Central memory CD8-positive, alpha-beta T cell (primary cell): Measurements from ENCODE around the gene TYW5.
"Not testable (repeated sequence)": the region's sequence is repeated elsewhere in the genome, so short reads cannot be mapped to it uniquely, and the experiment has no call there.

ENCODE experiments used
- ATAC-seq: fragments of 150-1000 bp; cut with Tn5 transposase; replicated peaks from 2 replicates; pipeline ENCODE4 v1.10.0; 2022; ENCODE audit warnings: mild to moderate bottlenecking, moderate FRiP score, moderate number of reproducible peaks; ENCODE audit not compliant: poor library complexity, severe bottlenecking; ENCODE audit errors: extremely low read depth
- DNase-seq, 2 donors: peaks; one replicate each; pipeline ENCODE4 v3.0.0; 2021; ENCODE audit warnings: low spot score in 2 of 2
- H3K27ac Mint-ChIP-seq: one replicate; pipeline ENCODE4 v1.8.0; 2022; ENCODE audit warnings: low read depth, mild to moderate bottlenecking, moderate library complexity, mixed read lengths
- H3K27me3 Mint-ChIP-seq: one replicate; pipeline ENCODE4 v1.8.0; 2022; ENCODE audit warnings: mixed read lengths
- H3K36me3 Mint-ChIP-seq: one replicate; pipeline ENCODE4 v1.8.0; 2022; ENCODE audit warnings: mild to moderate bottlenecking, moderate library complexity, mixed read lengths; ENCODE audit not compliant: insufficient read depth
- H3K4me1 Mint-ChIP-seq: one replicate; pipeline ENCODE4 v1.8.0; 2022; ENCODE audit warnings: mixed read lengths
- H3K4me3 Mint-ChIP-seq: one replicate; pipeline ENCODE4 v1.8.0; 2022; ENCODE audit warnings: mild to moderate bottlenecking, moderate library complexity, mixed read lengths
- H3K9me3 Mint-ChIP-seq: one replicate; pipeline ENCODE4 v1.8.0; 2022; ENCODE audit warnings: mixed read lengths

Gene TYW5

GRCh38 chr2:199929262-199929661 is 26.0 kb downstream of the TYW5 start:
- Mint-ChIP-seq H3K36me3 (peaks cover 35% of the 10 kb centered on the region), H3K27me3 (no peaks in the 10 kb centered on the region), H3K4me1 (no peaks in the 10 kb centered on the region), H3K4me3 (no peak overlapping the region), H3K9me3 (no peaks in the 10 kb centered on the region), H3K27ac (peak overlapping the region; percentile 13)
- ATAC-seq (no peak), DNase-seq (no peak)

DNA sequence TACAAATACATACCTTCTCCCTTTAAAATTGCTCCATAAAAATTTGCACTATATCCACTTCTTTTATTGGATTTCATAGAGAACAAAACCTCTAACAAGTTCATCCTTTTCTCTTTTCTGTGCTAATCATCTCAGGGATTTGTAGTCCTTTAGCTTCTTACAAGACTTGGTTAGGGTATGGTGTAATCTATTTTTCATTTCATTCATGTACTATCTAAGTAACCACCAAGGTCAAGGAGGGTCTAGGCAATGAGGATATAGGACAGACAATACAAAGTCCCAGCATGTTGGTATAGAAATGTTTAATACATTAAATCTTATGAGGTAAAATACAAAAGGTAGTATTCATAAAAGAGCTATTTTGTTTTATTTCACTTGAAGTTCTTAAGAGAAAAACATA is 26.7 kb downstream of the TYW5 start:
- Mint-ChIP-seq H3K9me3 (no peaks in the 10 kb centered on the region), H3K36me3 (peaks cover 35% of the 10 kb centered on the region), H3K27ac (peak overlapping the region; percentile 22), H3K4me3 (no peak overlapping the region), H3K4me1 (peaks cover 6% of the 10 kb centered on the region), H3K27me3 (no peaks in the 10 kb centered on the region)
- no peak for DNase-seq
- no peak for ATAC-seq

GRCh38 chr2:199928226-199928625 is 27.1 kb downstream of the TYW5 start:
- ATAC-seq (no peak), DNase-seq (no peak)
- H3K4me1 Mint-ChIP-seq = peaks cover 6% of the 10 kb centered on the region
- no peaks in the 10 kb centered on the region for H3K27me3 Mint-ChIP-seq
- no peak overlapping the region for H3K4me3 Mint-ChIP-seq
- peak overlapping the region; percentile 22 for H3K27ac Mint-ChIP-seq
- H3K36me3 Mint-ChIP-seq = peaks cover 33% of the 10 kb centered on the region
- no peaks in the 10 kb centered on the region for H3K9me3 Mint-ChIP-seq

GRCh38 chr2:199926806-199927205 is 28.5 kb downstream of the TYW5 start:
- peaks cover 19% of the 10 kb centered on the region for H3K4me1 Mint-ChIP-seq
- no peaks in the 10 kb centered on the region for H3K27me3 Mint-ChIP-seq
- no peak for DNase-seq
- no peak for ATAC-seq
- H3K4me3 Mint-ChIP-seq = no peak overlapping the region
- no peak overlapping the region for H3K27ac Mint-ChIP-seq
- no peaks in the 10 kb centered on the region for H3K9me3 Mint-ChIP-seq
- peaks cover 27% of the 10 kb centered on the region for H3K36me3 Mint-ChIP-seq

DNA sequence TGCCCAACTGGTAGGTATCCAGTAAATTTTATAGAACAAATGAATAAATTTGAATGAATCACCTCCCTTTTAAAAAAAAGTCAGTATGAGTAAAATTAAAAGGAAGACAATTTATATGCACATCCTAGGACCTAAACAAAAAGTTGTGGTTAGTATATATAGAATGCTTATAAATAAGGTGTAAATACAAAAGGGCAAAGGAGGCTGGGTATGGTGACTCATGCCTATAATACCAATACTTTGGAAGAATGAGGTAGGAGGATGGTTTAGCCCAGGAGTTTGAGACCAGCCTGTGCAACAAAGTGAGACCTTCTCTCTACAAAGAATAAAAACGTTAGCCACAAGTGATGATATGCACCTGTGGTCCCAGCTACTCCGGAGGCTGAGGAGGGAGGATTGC is 31.4 kb downstream of the TYW5 start:
- Mint-ChIP-seq H3K27me3 (no peaks in the 10 kb centered on the region), H3K9me3 (no peaks in the 10 kb centered on the region), H3K4me3 (no peak overlapping the region), H3K27ac (peak overlapping the region; percentile 71), H3K36me3 (peaks cover 17% of the 10 kb centered on the region), H3K4me1 (peaks cover 26% of the 10 kb centered on the region)
- DNase-seq (no peak), ATAC-seq (no peak)

GRCh38 chr2:199922856-199923255 is 32.4 kb downstream of the TYW5 start:
- Mint-ChIP-seq H3K27ac (peak overlapping the region; percentile 84), H3K36me3 (peaks cover 16% of the 10 kb centered on the region), H3K27me3 (no peaks in the 10 kb centered on the region), H3K4me1 (peaks cover 29% of the 10 kb centered on the region), H3K4me3 (no peak overlapping the region), H3K9me3 (no peaks in the 10 kb centered on the region)
- DNase-seq (no peak), ATAC-seq (no peak)

DNA sequence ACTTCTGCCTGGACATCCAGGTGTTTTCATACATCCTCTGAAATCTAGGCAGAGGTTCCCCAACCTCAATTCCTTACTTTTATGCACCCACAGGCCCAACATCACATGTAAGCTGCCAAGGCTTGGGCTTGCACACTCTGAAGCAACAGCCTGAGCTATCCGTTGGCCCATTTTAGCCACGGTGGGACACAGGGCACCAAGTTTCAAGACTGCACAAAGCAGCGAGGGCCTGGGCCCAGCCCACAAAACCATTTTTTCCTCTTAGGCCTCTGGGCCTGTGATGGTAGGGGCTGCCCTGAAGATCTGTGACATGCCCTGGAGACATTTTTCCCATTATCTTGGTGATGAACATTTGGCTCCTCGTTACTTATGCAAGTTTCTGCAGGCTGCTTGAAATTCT is 38.3 kb downstream of the TYW5 start:
- DNase-seq = no peak
- H3K4me3 Mint-ChIP-seq = no peak overlapping the region
- no peaks in the 10 kb centered on the region for H3K9me3 Mint-ChIP-seq
- H3K27ac Mint-ChIP-seq = no peak overlapping the region
- no peak for ATAC-seq
- H3K27me3 Mint-ChIP-seq = no peaks in the 10 kb centered on the region
- peaks cover 6% of the 10 kb centered on the region for H3K36me3 Mint-ChIP-seq
- peaks cover 42% of the 10 kb centered on the region for H3K4me1 Mint-ChIP-seq

DNA sequence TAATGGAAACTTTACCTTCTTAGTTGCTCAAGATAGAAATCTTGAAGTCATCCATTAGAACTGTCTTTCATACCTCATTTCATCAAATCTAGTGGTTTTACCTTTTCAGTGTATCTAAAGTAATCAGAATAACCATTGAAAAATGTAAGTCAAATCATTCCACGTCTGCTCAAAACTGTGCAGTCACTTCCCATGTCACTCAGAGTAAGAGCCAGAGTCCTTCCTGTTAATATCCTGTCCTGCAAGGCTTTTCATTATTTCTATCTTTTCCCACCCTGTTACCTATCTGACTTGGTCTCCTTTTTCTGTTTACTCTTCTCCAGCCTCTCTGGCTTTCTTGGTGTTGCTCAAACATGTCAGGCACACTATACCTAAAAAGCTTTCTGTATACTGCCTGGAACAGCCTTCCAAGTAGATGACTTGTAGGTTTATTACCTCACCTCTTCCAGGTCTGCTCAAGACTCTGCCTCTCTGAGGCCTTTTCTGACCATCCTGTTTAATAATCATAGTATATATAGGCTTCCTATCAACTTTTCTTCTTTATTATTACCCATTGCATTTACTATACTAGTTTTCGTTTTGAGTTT is 40.8 kb downstream of the TYW5 start:
- Mint-ChIP-seq H3K36me3 (peaks cover 13% of the 10 kb centered on the region), H3K4me1 (peaks cover 49% of the 10 kb centered on the region), H3K27ac (peak overlapping the region; percentile 9), H3K27me3 (no peaks in the 10 kb centered on the region), H3K9me3 (no peaks in the 10 kb centered on the region), H3K4me3 (no peak overlapping the region)
- no peak for ATAC-seq
- no peak for DNase-seq

DNA sequence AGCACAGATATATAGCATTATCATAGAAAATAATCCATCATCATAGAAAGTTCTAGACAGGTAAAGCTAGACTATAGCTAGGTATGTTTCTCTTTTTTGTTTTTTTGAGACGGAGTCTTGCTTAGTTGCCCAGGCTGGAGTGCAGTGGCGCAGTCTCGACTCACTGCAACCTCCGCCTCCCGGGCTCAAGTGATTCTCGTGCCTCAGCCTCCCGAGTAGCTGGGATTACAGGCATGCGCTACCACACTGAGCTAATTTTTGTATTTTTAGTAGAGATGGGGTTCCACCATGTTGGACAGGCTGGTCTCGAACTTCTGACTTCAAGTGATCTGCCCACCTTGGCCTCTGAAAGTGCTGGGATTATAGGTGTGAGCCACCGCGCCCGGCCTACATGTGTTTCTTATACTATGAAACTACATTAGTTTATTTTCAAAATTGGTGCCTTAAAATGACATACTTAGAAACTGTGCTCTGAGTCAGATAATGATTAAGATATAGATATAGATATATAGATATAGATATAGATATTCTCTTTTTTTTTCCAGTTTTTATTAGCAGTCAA is 42.7 kb downstream of the TYW5 start:
- Mint-ChIP-seq H3K4me1 (peaks cover 44% of the 10 kb centered on the region), H3K27ac (peak overlapping the region; percentile 96)

GRCh38 chr2:199911877-199912161 is 43.5 kb downstream of the TYW5 start:
- Mint-ChIP-seq H3K9me3 (no peaks in the 10 kb centered on the region), H3K36me3 (peaks cover 9% of the 10 kb centered on the region), H3K27ac (peak overlapping the region; percentile 96)

More for the DNA sequence above, 42.7 kb downstream of the TYW5 start:
- not testable (repeated sequence) for H3K9me3 Mint-ChIP-seq, H3K27me3 Mint-ChIP-seq, ATAC-seq, DNase-seq
- Mint-ChIP-seq H3K36me3 (peaks cover 11% of the 10 kb centered on the region), H3K4me3 (peak overlapping the region; percentile 98)

GRCh38 chr2:199911052-199911876 is 44.0 kb downstream of the TYW5 start, which contains the start of gene C2orf69:
TSS of gene C2orf69 (plus strand) at chr2:199911293. CDS start at chr2:199911439, 146 bp downstream.
- H3K4me3 Mint-ChIP-seq = peak within 1 kb of the TSS; percentile 98
- no peaks in the 10 kb centered on the region for H3K9me3 Mint-ChIP-seq
- peaks cover 37% of the 10 kb centered on the region for H3K4me1 Mint-ChIP-seq
- DNase-seq = peak; percentile 72 to 81
- H3K27me3 Mint-ChIP-seq = peaks cover 19% of the 10 kb centered on the region
- peak within 1 kb of the TSS; percentile 96 for H3K27ac Mint-ChIP-seq
- ATAC-seq = peak; percentile 69
- peaks cover 9% of the 10 kb centered on the region for H3K36me3 Mint-ChIP-seq

More at GRCh38 chr2:199911877-199912161, 43.5 kb downstream of the TYW5 start:
- peak overlapping the region; percentile 98 for H3K4me3 Mint-ChIP-seq
- ATAC-seq = peak; percentile 6
- peaks cover 15% of the 10 kb centered on the region for H3K27me3 Mint-ChIP-seq
- DNase-seq = no peak
- peaks cover 43% of the 10 kb centered on the region for H3K4me1 Mint-ChIP-seq

DNA sequence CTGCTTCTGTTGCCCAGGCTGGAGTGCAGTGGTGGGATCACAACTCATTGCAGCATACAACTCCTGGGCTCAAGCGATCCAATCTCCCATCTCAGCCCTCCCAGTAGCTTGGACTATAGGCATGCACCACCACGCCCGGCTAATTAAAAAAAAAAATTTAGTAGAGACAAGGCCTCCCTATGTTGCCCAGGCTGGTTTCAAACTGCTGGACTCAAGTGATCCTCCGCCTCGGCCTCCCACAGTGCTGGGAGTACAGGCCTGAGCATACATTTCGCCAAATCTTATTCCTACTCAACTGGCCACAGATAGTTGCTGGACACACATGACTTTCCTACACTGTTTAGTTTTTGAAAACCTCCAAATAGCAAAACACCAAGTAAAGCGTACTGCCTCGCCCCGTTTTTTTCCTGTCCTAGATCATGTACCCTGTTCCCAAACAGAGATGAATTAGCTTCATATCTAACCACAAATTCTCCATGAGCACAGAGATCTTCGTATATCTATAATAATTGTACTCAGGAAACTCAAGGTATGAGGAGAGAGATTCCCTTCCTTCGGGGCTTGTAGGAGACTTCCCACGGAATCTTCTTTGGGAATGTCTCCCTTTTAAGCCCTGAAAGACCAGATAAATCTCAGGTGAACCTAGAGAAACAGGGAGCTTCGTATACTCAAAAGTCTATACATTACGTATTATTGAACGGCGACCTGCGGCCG is 44.8 kb downstream of the TYW5 start:
- DNase-seq (no peak), ATAC-seq (no peak)
- Mint-ChIP-seq H3K9me3 (no peaks in the 10 kb centered on the region), H3K4me3 (peak overlapping the region; percentile 98), H3K27me3 (peaks cover 27% of the 10 kb centered on the region), H3K27ac (peak overlapping the region; percentile 96), H3K4me1 (peaks cover 31% of the 10 kb centered on the region), H3K36me3 (peaks cover 9% of the 10 kb centered on the region)
